HG02973 (cell line): ENCODE data around the gene NPAS3.
A peak's percentile ranks its signal among the peaks of the same experiment; 100 is the strongest.

ENCODE experiments used
- ATAC-seq: cut with Tn5 transposase; IDR thresholded peaks from one replicate; pipeline ENCODE4 v1.9.1; 2021; ENCODE audit warnings: moderate library complexity; ENCODE audit not compliant: unreplicated experiment

Gene NPAS3

DNA sequence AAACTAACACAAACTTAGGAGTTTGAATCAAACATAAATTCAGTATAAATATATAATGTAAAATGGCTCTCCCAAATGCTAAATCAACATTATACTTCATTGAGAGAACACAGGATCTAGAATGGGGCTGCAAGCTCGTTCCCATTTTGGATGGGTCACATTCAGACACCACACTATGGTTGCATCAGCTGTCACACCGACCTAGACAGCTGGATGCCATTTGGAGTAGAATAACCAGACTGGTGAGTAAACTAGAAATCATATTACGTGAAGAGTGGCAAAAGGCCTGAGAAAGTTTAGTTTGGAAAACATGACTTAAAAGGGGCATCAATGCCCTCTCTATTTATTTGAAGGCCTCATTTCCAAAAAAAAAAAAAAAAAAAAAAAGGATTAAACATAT lies 430.4 kb downstream of the NPAS3 start:
- ATAC-seq: no peak

DNA sequence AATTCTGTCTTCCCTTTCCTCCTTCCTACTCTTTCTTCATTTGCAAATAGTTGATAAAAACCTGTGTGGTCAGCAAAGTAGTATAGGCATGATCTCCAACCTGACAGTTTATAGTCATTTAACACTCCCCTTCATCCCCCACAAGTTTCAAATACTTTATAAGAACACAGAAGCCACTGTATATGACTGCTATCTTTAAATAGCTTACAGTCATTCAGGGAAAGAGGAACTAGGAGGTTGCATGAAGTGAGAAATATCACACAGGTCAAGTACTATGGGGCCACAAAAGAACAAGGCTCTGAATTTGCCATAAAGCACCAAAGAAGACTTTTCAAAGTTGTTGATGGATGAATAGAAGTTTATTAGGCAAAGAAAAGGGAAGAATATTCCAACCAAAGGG lies 431.3 kb downstream of the NPAS3 start:
- peak; percentile 96 for ATAC-seq

DNA sequence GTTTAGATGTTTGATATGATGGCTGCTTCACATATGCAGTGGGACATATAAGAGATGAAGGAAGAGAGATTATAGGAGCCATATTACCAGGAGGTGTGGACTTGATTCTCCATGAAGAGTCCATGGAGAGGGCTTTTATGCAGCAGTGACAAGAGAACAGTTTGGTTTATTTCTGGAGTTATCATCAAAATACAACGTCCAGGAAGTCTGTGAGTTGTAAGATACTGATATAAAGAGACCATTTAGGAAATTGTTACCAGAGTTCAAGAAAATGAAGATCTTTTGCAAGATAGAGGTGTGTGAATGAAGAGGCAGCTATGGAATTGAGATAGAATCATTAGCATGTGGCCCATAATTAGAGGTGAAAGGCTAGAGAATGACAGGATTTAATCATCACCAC lies 431.7 kb downstream of the NPAS3 start:
- ATAC-seq: no peak

DNA sequence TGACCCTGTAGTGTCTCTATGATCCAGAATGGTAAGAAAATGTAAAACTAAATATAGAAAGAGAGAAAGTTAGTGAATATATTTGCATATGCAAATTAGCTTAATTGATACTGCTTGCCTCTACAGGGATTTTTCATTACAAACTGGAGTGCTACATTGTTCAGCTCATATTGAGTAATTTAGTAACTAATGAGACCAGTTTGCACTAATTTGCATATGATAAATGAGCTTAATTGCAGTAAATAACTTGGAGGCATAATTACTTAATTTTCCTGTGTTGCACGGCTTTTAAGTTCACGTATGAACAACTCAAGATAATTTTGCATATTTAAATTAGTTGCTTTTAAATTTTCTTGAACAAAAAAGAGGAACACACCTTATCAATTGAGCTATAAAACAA lies 436.5 kb downstream of the NPAS3 start:
- ATAC-seq: no peak

DNA sequence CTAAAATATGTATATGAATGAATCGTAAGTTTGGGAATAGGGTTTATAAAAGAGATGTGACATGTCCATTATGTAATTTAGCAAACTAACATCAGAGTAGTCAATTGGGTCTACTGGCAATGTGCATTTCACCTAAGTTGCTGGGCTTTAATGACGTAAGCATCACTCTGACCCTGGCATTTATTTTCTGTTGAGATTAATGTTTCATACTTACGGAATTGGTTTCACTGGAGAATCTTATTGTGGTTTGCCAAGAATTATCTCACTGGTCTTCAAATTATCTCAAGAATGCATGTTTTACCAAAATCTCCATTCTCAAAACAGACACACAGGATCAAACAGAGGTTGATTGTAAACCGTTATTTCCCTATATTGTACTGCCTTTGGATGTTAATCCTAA lies 437.1 kb downstream of the NPAS3 start:
- no peak for ATAC-seq

DNA sequence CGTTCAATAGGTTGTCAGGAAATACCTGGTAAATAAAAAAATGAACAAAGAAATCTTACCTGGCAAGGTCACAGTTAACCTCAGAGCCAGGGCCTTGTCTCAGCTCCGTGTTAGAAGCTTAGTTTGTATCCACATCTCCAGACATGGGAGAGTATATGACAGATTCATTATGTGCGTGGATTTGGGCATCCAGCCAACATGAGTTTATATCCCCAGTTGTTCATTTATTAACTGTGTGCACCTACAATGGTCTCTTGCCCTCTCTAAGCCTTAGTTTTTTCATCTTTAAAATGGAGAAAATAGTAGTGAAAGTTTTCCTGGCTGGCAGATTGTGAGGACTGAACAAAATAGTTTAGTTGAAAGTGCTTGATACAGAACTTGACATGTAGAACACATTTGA lies 437.8 kb downstream of the NPAS3 start:
- ATAC-seq: no peak

DNA sequence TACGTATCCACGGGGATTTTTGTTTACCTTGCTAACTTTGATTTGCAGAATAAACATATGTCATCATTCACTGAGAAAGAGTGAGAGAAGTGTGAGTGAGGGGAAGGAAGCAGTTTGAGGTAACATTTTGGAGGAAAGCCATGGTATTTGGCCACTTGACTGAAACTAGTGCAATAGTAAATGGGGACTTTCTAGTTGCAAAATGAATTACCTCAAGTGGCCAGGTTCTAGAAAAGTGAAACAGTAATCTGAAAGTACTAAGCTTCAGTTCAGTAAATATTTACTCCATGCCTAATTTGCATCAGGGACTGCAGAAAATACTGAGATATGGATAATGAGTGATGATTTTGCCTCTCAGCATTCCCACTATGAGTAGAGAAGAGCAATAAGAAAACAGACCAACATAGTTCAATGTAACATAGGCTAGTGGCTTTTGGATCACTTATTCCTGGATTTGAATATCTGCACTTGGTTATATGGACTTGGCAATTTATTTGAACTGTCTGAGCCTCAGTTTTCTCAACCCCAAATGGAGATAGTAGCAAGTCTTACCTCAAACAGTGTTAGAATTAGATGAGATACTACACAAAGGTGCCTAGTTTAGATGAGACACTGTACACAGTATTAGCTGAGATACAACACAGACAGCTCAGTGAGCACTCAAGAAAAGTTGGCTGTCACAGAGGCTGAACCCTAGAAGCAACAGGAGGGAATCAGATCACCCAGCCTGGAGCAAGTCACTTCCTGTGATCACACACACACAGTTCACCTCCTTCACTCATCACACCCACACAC lies 439.1 kb downstream of the NPAS3 start:
- ATAC-seq: peak; percentile 91

DNA sequence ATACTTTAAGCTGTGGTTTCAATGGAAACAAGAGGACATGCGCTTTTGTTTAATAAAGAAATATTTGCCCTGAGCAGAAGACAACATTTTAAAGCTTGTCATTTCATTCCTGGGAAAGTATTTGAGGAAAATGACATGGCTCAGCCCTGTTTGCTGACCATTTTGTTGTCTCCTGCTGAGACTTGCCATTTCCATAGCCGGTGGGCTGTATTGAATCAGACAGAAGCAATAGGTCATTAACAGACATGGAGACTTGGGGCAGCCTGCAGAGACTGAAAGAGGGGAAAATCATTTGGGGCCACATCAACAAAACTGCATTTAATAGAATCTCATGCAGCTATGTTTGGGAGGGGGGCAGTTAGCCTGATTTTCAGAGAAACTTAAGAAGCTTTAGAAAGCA lies 443.0 kb downstream of the NPAS3 start:
- ATAC-seq: no peak

DNA sequence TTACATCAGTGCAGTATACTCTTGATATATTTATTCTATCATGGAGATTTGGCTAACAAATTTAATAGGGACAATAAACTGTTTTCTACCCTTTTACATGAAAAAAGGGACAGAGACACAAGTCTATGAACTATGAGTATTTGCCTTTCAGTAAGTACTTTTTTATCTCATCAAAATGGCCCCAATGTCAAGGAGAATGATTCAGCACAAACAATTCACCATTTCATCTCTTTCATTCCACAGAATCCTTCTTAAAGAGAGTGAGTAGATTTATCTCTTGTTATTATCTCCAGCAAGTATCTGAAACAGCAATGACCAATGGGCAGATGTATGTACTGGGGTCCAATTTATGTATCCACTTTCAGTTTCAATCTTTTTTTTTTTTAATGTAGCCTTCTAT lies 447.5 kb downstream of the NPAS3 start:
- no peak for ATAC-seq

DNA sequence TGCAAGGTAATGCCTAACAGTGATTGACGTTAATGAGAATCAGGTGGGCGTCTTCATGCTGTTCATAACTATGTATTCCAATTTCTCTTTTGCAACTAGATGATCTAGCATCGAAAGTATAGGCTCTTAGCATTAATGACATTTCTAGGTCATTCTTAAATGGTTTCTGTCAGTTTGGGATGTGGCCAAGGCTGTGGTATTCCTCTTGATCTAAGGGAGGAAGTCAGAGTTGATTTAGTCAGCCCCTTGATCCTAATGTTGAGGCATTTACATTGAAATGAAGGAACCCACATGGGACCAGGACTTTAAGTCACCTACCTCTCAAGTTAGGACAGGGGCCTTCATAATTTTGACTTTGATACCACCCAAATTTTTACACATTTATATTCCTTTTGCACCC lies 448.1 kb downstream of the NPAS3 start:
- ATAC-seq: no peak

DNA sequence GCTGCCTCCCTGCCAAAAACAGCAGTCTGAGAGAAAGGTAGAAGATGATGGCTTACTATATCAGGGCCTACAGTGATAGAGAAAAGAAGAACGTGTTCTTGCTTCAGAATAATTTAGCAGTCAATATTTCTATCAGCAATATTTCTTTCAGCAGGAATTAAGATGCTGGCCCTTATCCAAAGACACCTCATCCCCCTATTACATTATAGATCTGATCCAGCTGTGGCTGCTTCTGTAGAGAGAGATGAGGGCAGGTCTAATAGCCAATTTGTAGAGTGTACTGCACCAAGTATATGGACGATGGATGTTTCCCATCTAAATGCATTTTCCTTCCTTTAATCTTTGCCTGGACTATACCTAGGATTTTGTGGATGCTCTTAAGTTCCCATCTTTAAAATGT lies 451.7 kb downstream of the NPAS3 start:
- ATAC-seq: no peak

DNA sequence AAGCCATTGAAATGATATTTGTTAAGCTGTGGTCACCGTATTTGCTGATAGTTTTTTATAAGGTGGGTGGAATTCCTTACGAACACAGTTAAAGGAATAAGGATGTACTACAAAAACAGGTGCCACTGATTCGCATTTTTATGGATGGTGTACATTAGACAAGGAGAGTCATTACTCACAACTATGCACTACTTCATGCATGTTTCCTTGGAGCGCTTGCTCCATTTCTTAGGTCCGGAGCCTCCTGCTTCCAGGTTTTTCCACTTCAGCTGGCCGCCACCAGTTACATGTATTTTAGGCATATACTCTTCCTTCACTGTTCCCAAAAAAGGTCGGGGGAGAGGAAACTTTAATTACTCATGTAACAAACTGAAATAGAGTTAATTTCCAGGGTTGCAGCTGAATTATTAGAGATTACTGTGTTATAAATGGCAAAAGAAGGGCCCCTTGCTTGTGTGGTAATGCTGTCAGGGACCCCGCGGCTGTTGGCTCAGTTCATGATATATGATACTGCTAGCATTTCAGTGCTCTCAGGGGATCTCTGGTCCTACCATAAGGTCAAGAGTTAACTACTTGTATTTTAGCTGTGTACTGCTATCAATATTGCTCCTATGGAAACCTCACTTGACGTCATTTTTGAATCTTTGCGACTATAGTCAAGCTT lies 454.7 kb downstream of the NPAS3 start:
- ATAC-seq: no peak

DNA sequence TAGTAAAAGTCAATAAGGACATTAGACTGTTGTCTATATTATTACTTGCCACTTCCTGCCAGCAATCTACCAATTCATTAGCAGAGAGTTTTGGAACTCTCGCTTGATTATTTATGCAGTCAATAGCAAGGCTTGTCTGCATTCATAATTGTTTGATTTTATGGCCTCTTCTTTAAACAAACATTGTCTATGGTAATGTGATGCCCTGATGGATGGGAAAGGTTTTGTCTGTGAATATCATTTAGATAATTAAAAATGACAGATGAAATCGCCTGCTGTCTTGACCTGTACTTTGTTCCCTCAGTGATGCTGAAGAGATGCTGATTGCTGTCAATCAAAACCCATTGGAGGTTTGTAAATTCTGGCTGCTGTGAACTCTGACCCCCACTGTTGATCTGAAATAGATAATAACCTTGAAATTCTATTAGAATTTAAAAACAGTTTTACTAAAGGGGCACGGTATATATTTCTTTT lies 455.3 kb downstream of the NPAS3 start:
- ATAC-seq: no peak

DNA sequence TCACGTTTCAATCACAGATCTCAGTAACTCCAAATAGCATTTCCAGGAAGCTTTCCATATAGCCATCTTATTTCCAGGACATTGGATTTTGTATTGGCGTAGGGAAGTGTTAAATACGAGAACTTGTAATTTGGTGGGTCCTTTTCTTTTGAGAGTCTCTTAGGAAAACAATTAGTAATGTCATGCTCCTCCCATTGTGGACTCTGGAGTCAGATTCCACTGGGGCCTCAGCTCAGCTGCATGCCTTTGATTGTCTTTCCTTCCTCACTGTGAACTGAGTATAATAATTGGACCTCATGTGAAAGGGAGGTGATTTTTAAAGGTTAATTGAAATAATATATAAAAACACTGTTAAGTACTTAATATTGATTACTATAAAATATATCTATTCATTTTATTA lies 462.6 kb downstream of the NPAS3 start:
- no peak for ATAC-seq

DNA sequence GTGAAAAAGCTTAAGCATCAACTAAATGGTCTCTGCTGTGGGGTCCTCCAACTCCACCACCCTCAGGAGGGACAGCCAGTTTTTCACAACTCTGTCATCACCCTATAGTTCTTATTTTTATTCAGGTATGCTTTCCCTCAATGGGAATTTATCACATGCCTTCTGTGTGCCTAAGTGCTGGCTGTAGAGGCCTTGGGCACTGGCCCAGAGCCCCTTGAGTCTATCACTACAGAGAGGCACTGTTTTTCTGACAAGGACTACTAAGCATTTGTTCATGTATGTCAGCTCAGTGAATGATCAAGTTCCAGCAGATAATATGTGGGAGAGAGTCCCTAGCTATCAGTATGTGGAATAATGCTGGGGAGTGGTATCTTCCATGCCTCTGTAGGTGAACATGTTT lies 463.9 kb downstream of the NPAS3 start:
- ATAC-seq: no peak

DNA sequence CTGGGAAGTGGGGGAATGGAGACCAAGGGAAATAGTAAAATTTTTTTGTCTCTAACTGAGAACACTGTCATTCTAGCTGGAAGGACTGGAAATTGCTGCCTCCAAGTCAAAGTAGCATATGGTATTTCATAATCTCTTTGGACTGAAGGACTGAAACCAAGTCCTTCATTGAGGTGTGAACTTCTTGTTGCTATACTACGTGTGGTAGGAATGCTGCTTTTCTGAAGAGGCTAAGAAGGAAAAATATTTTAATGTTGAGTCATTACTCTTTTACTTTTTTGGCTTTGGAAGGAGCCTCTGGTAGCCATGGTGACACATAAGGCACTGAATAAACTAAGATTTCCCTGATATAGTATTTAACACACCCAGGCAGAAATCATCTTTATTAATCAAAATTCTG lies 465.4 kb downstream of the NPAS3 start:
- no peak for ATAC-seq

DNA sequence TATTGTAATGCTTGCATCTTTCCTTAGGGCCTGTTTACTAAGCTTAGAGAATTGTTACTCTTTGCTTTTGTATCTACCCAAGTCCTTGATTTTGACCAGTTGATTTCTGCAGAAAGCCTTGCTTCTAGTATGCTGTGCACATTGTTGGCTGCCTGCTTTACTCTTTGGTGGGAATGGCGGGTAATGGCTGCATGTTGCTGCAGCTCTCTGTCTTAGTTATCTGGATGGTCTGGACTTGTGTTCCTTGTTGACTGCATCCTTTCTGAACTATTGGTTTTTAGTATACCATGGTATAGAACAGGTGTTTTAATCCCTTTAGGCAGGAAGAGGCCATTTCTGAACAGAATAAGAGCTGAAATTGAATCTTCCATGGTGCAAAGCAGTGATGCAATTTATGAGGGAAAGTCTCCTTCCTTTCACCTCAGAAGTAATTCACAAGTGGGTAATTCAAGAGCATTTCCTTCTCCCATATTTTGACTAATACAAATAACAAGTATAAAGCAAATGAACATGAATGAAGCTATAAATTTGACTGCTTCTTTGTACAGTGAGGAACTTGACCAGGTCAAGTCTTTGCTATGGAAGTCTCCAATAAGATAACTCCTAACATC lies 466.4 kb downstream of the NPAS3 start:
- no peak for ATAC-seq

DNA sequence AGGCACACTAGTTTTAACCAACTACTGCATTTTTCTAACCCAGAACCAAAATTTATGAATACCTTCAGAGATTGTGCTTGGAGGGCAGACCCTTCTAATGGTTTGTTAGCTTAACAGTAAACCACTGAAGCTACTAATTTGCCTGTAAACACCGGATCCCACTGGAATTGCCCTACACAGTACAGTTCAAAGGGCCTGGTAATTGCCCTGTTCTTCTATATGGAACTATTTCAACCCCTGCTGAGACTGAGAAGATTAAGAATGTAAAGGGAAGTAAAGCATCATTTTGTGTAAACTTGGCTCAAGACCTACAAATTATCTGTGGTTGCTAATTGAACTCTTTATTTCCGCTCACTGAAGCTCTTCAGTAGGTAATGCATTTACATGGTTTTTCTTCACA lies 468.1 kb downstream of the NPAS3 start:
- ATAC-seq: no peak

DNA sequence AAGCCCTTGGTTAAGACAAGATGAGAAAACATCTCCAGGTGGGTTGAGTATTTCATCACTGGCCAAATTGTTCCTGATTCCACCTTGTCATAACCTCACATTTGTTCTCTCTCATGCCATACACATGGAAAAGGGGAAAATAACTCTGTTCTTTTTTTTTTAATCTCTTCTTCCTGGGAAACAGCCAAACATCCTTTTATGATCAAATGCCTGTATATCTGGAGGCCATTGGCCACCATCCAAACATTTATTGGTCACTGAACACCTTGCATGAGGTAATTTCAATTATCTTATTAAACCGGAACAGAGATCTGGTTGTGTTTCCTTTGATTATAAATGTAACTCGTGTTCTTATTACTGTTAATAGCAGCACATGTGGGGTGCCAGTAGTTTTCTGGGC lies 469.6 kb downstream of the NPAS3 start:
- no peak for ATAC-seq

DNA sequence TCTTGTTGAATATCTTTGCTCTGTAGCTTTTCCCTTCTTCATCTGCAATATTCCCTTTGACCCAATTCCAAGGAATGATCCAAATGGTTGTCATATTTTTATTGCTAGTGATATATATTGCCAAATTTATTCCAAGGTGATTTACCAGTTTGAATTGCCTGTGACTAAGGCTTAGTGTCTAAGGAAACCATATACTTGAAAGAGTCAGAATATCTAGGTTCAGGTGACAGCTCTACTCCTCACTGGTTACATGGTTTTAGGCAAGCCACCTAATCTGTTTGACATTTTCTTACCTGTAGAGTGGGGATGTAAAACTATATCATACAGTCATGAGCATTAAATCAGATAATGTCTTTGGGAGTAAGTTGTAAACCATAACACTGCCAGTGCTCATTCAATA lies 473.8 kb downstream of the NPAS3 start:
- no peak for ATAC-seq

DNA sequence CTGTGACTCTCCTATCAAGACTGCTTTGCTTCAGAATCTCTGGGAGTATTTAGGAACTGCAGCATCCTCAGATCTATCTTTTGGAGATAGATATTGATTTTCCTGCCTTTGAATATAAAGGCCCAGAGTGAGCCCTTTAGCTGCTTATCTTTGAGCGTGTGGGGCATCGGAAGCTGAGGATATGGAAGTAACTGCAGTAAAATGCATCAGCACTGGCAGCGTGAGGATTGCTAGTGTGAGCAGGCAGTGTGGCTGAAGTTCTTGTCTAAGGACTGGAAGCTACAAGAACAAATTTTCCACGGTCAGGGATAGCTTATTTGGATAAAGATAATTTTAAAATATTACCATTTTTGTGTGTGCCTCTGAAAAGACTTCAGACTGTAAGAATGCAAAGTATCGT lies 474.7 kb downstream of the NPAS3 start:
- ATAC-seq: no peak

DNA sequence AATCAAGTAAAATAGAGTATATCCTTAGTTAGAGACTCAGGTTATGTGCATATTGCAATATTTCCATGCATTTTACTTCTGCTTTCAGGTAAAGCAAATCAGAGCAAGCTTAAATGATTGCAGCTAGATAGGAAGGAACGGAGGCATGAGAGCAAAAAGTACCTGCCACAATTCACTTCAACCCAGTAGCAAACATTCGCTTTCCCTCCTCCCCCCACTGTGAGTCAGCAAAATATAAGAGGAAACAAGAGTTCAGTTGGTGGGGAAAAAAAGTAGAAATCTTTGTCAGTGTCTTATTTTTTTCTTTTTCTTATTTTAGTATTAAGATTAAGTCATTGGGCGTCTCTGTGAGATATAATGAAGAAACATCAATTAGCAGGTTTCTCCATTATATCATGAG lies 475.4 kb downstream of the NPAS3 start:
- no peak for ATAC-seq
